Left lung (tissue), 10 donors: ENCODE data around the gene SLC9A6. TPM values are rescaled to one million over a fixed set of nuclear protein-coding genes. Genes with fewer than 3 reads are reported as not detected.

Experiments
- ATAC-seq: fragments of 200-7000 bp; cut with Tn5 transposase; one replicate; pipeline ENCODE4 v1.9.1; 2020; ENCODE audit warnings: moderate library complexity
- DNase-seq, 4 donors: peaks; one replicate each; pipeline ENCODE4 v3.0.0-alpha.2; 2013 to 2020
- H3K27ac ChIP-seq, 2 donors: fragments of 200-600 bp; sonication (generic) in 1 of 2; one replicate each; pipeline versions ENCODE4 v1.5.0 to v1.8.0; 2020 to 2021
- H3K27me3 ChIP-seq, 2 donors: fragments of 200-600 bp; sonication (generic) in 1 of 2; one replicate each; pipeline versions ENCODE4 v1.5.0 to v1.8.0; 2020 to 2021
- H3K36me3 ChIP-seq, 2 donors: fragments of 200-600 bp; sonication (generic) in 1 of 2; one replicate each; pipeline versions ENCODE4 v1.5.0 to v1.8.0; 2020 to 2021
- H3K4me1 ChIP-seq, 2 donors: fragments of 200-600 bp; one replicate each; pipeline ENCODE4 v1.8.0; 2021
- H3K4me3 ChIP-seq, 2 donors: fragments of 200-600 bp; sonication (generic) in 1 of 2; one replicate each; pipeline versions ENCODE4 v1.5.0 to v1.8.0; 2020 to 2021; ENCODE audit warnings: mild to moderate bottlenecking in 1 of 2
- H3K9me3 ChIP-seq, 2 donors: fragments of 200-600 bp; sonication (generic) in 1 of 2; one replicate each; pipeline versions ENCODE4 v1.5.0 to v1.8.0; 2020 to 2021
- CTCF ChIP-seq, 2 donors: fragments of 200-600 bp; sonication (generic) in 1 of 2; IDR thresholded peaks; one replicate each; pipeline versions ENCODE4 v1.5.0 to v1.8.0; 2021; ENCODE audit warnings: antibody characterized with exemption in 2 of 2
- intact Hi-C, 2 donors: fragments of 100-400 bp; cut with DNase I; formaldehyde crosslinking; loops; one replicate each; pipeline versions ENCODE4 v1.11.2 to v1.14.2; 2022
- polyA plus RNA-seq, 6 donors: library from polyadenylated mRNA; unstranded; fragments of 120-200 nt; gene quantifications; one replicate each; pipeline ENCODE4 v1.2.1, GENCODE V29; 2013; ENCODE audit not compliant: insufficient read length in 6 of 6
- total RNA-seq, 2 donors: library from RNA; stranded (reverse); fragmentation: NEBNext Ultra II Directional; extraction: Animal tissue kit (Norgen Biotek cat#: 25700); gene quantifications; one replicate each; pipeline ENCODE4 v1.2.1, GENCODE V29; 2021
- donor health status: DM: no; HTN: yes; CAD: no.
- donor health status: DM: no; HTN: no; CAD: no.

Gene SLC9A6
- total and polyA plus RNA-seq, 8 donors, result 15.1 to 24.3 (median 21.1) TPM

GRCh38 chrX:136039485-136039884 lies 54.2 kb downstream of the SLC9A6 start:
- Histone ChIP-seq H3K27me3 (peaks cover 0 to 4% of the 10 kb centered on the region in 2 donors), H3K27ac (no peak overlapping the region), H3K9me3 (no peaks in the 10 kb centered on the region), H3K4me3 (no peak overlapping the region), H3K36me3 (peaks cover 0 to 12% of the 10 kb centered on the region in 2 donors), H3K4me1 (no peaks in the 10 kb centered on the region)
- TF ChIP-seq CTCF (IDR thresholded peaks at IDR 0.05), result no peak
- ATAC-seq (no peak), DNase-seq (no peak)
- intact Hi-C loops, result no loop called here

GRCh38 chrX:136039968-136040367 lies 54.7 kb downstream of the SLC9A6 start:
- no peak overlapping the region for H3K27ac ChIP-seq
- intact Hi-C loops, result no loop called here
- TF ChIP-seq CTCF (IDR thresholded peaks at IDR 0.05), result no peak
- no peaks in the 10 kb centered on the region for H3K4me1 ChIP-seq
- peaks cover 0 to 12% of the 10 kb centered on the region in 2 donors for H3K36me3 ChIP-seq
- DNase-seq (no peak), ATAC-seq (no peak)
- no peak overlapping the region for H3K4me3 ChIP-seq
- H3K27me3 ChIP-seq, result peaks cover 0 to 4% of the 10 kb centered on the region in 2 donors
- H3K9me3 ChIP-seq, result no peaks in the 10 kb centered on the region

GRCh38 chrX:136041254-136041812 lies 56.1 kb downstream of the SLC9A6 start:
- intact Hi-C loops, result no loop called here
- Histone ChIP-seq H3K9me3 (no peaks in the 10 kb centered on the region), H3K4me3 (no peak overlapping the region), H3K36me3 (peaks cover 0 to 12% of the 10 kb centered on the region in 2 donors), H3K4me1 (no peaks in the 10 kb centered on the region), H3K27me3 (peaks cover 0 to 4% of the 10 kb centered on the region in 2 donors), H3K27ac (no peak overlapping the region)
- no peak for ATAC-seq
- TF ChIP-seq CTCF (IDR thresholded peaks at IDR 0.05), result no peak
- DNase-seq, result no peak

GRCh38 chrX:136045008-136045407 lies 59.8 kb downstream of the SLC9A6 start:
- DNase-seq, result no peak
- Histone ChIP-seq H3K4me1 (no peaks in the 10 kb centered on the region), H3K36me3 (peaks cover 0 to 9% of the 10 kb centered on the region in 2 donors), H3K27me3 (peaks cover 0 to 4% of the 10 kb centered on the region in 2 donors), H3K27ac (no peak overlapping the region), H3K4me3 (no peak overlapping the region), H3K9me3 (no peaks in the 10 kb centered on the region)
- ATAC-seq, result no peak
- intact Hi-C loops, result no loop called here
- no peak for TF ChIP-seq CTCF (IDR thresholded peaks at IDR 0.05)

GRCh38 chrX:136046295-136047015 lies 61.2 kb downstream of the SLC9A6 start:
- Histone ChIP-seq H3K27ac (no peak overlapping the region), H3K36me3 (peaks cover 0 to 2% of the 10 kb centered on the region in 2 donors), H3K27me3 (peaks cover 0 to 4% of the 10 kb centered on the region in 2 donors), H3K4me3 (no peak overlapping the region), H3K4me1 (no peaks in the 10 kb centered on the region), H3K9me3 (no peaks in the 10 kb centered on the region)
- ATAC-seq (no peak), DNase-seq (no peak)
- no peak for TF ChIP-seq CTCF (IDR thresholded peaks at IDR 0.05)
- intact Hi-C loops, result no loop called here
